Gastroesophageal sphincter (tissue), 4 donors: Measurements from ENCODE around the gene CAMK1D. TPM values are rescaled to one million over a fixed set of nuclear protein-coding genes. Genes with fewer than 3 reads are reported as not detected.

ENCODE experiments used
- ATAC-seq: fragments of 150-250 bp; one replicate; pipeline ENCODE4 v1.9.1; 2016; ENCODE audit warnings: mild to moderate bottlenecking, moderate library complexity
- H3K27ac ChIP-seq, 4 donors: fragments of 200-600 bp; sonication (generic) in 3 of 4; 1 replicate in 3 of 4; 2 replicates in 1 of 4; pipeline ENCODE4 v1.5.1; 2016 to 2019
- H3K27me3 ChIP-seq: fragments of 200-600 bp; sonication (generic); one replicate; pipeline ENCODE4 v1.5.1; 2019
- H3K36me3 ChIP-seq, 2 donors: fragments of 200-600 bp; sonication (generic); one replicate each; pipeline ENCODE4 v1.5.1; 2019; ENCODE audit warnings: control low read depth in 1 of 2
- H3K4me1 ChIP-seq, 3 donors: fragments of 200-600 bp; sonication (generic); 1 replicate in 2 of 3; 2 replicates in 1 of 3; pipeline ENCODE4 v1.5.1; 2016 to 2019; ENCODE audit warnings: control low read depth in 2 of 3
- H3K4me3 ChIP-seq, 2 donors: fragments of 200-600 bp; sonication (generic); one replicate each; pipeline ENCODE4 v1.5.1; 2019; ENCODE audit warnings: mild to moderate bottlenecking in 1 of 2, moderate library complexity in 1 of 2
- H3K9me3 ChIP-seq, 3 donors: fragments of 200-600 bp; sonication (generic); one replicate each; pipeline ENCODE4 v1.5.1; 2017 to 2019; ENCODE audit warnings: control low read depth in 2 of 3
- EP300 ChIP-seq: sonication (generic); formaldehyde crosslinking; IDR thresholded peaks from one replicate; pipeline ENCODE4 v1.6.1; 2017; ENCODE audit warnings: antibody characterized with exemption, mild to moderate bottlenecking
- POLR2A ChIP-seq, 2 donors: fragments of 450-650 bp; IDR thresholded peaks; one replicate each; pipeline ENCODE4 v1.6.1; 2017; ENCODE audit warnings: antibody characterized with exemption in 2 of 2, mild to moderate bottlenecking in 2 of 2, moderate library complexity in 1 of 2
- POLR2AphosphoS5 ChIP-seq: sonication (generic); formaldehyde crosslinking; IDR thresholded peaks from one replicate; pipeline ENCODE4 v1.6.1; 2017; ENCODE audit warnings: antibody characterized with exemption
- WGBS, 2 donors: methylation state at CpG; one replicate each; pipeline ENCODE4 v1.1.5; 2018; ENCODE audit warnings: low coverage in 1 of 2; 5-methylcytosine and 5-hydroxymethylcytosine counted together
- total RNA-seq, 4 donors: library from RNA; depleted of rRNA; stranded (reverse); fragments of >200 nt; gene quantifications; one replicate each; pipeline ENCODE4 v1.1.0, GENCODE V29; 2016
- TF ChIP-seq, protein P1 (sequence below), 4 experiments: fragments of 200-600 bp in 2 of 4; fragments of 450-650 bp in 2 of 4; sonication (generic) in 1 of 4; IDR thresholded peaks; one replicate each; pipeline ENCODE4 v1.5.1; 2017 to 2019; ENCODE audit warnings: antibody characterized with exemption in 4 of 4, mild to moderate bottlenecking in 2 of 4, moderate library complexity in 2 of 4

The CAMK1D gene
- total RNA-seq, 4 donors from 2014 or later: 11.6 to 18.3 (median 15.3) TPM

- Histone ChIP-seq H3K36me3 (no peaks in the 10 kb centered on the region), H3K27ac (peak overlapping the region in 3 of 4 donors; percentile 12 to 54 (median 45)), H3K4me3 (peak overlapping the region in 1 of 2 donors; percentile 3), H3K27me3 (no peaks in the 10 kb centered on the region), H3K9me3 (no peaks in the 10 kb centered on the region), H3K4me1 (peaks cover 0 to 52% (median 4%) of the 10 kb centered on the region in 3 donors)
- 62 to 79% methylated on average over 9 of the region's 9 CpGs for WGBS, 2 donors
- TF ChIP-seq POLR2A (IDR thresholded peaks at IDR 0.05) (no peak), POLR2AphosphoS5 (no peak), EP300 (no peak)
- TF ChIP-seq, protein P1, sequence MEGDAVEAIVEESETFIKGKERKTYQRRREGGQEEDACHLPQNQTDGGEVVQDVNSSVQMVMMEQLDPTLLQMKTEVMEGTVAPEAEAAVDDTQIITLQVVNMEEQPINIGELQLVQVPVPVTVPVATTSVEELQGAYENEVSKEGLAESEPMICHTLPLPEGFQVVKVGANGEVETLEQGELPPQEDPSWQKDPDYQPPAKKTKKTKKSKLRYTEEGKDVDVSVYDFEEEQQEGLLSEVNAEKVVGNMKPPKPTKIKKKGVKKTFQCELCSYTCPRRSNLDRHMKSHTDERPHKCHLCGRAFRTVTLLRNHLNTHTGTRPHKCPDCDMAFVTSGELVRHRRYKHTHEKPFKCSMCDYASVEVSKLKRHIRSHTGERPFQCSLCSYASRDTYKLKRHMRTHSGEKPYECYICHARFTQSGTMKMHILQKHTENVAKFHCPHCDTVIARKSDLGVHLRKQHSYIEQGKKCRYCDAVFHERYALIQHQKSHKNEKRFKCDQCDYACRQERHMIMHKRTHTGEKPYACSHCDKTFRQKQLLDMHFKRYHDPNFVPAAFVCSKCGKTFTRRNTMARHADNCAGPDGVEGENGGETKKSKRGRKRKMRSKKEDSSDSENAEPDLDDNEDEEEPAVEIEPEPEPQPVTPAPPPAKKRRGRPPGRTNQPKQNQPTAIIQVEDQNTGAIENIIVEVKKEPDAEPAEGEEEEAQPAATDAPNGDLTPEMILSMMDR (IDR thresholded peaks at IDR 0.05): no peak
- peak; percentile 81 for ATAC-seq
These were observed 381.6 kb downstream of the CAMK1D start for GRCh38 chr10:12730809-12731519.

DNA sequence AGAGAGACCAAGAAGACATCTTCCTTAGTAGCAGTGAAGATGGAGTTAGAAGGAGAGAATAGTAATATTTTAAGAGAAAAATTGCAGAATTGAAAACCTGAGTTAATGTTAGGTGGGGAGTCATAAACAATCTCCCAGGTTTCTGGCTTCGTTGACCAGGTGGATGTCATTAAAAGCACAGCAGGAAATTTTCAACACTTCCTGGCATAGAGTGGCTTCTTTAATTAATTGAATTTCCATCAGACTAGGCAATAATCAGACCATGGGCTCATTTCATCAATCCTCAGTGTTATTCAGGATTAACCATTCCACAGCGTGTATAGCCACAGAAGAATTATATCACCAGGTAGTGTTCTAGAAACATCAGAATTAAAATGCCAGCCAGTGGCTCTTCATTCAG, 383.9 kb downstream of the CAMK1D start:
- H3K4me3 ChIP-seq: no peak overlapping the region
- ATAC-seq: no peak
- H3K36me3 ChIP-seq: no peaks in the 10 kb centered on the region
- no peaks in the 10 kb centered on the region for H3K9me3 ChIP-seq
- H3K27me3 ChIP-seq: no peaks in the 10 kb centered on the region
- peaks cover 0 to 37% (median 0%) of the 10 kb centered on the region in 3 donors for H3K4me1 ChIP-seq
- TF ChIP-seq, protein P1 (IDR thresholded peaks at IDR 0.05): no peak
- no peak overlapping the region for H3K27ac ChIP-seq
- WGBS, 2 donors: 80 to 81% methylated on average over 1 to 2 of the region's 2 CpGs

DNA sequence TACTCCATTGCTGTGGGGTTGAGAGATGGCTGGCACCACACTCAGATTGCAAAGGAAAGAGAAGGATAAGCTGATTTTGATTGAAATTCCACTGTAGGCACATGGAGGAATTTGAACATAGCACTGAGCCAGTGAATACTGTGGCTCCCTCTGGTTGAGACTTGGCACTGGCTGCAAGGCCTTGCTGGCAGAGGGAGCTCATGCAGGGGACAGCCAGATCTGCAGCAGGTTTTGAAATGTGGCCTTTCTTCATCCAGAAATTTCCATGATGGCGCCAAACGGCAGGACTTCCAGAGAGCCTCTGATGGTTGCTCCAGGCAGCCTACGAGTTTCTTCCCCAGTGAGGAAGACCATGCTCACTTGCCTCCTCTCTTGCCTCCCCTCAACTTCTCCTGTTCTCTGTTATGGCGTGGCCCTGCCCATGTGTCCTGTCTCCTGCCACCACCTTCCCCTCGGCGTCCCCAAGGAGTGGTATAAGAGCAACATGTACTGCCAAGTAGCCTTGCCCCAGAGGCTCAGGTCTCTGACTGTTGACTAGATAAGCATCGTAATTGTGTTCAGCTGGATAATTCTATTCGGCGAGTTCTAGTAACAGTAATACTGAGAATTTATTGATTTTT, 386.6 kb downstream of the CAMK1D start:
- TF ChIP-seq POLR2AphosphoS5: no peak
- TF ChIP-seq, protein P1 (IDR thresholded peaks at IDR 0.05): peak in 1 of 4 experiments; percentile 8
- no peak for ATAC-seq
- H3K27me3 ChIP-seq: no peaks in the 10 kb centered on the region
- WGBS, 2 donors: 65 to 68% methylated on average over 4 to 5 of the region's 9 CpGs
- no peak overlapping the region for H3K4me3 ChIP-seq
- H3K36me3 ChIP-seq: no peaks in the 10 kb centered on the region
- H3K27ac ChIP-seq: peak overlapping the region in 1 of 4 donors; percentile 12
- peaks cover 0 to 27% (median 0%) of the 10 kb centered on the region in 3 donors for H3K4me1 ChIP-seq
- H3K9me3 ChIP-seq: no peaks in the 10 kb centered on the region

GRCh38 chr10:12740813-12741212, 391.5 kb downstream of the CAMK1D start:
- H3K27me3 ChIP-seq: no peaks in the 10 kb centered on the region
- TF ChIP-seq POLR2A (IDR thresholded peaks at IDR 0.05) (no peak), EP300 (no peak), POLR2AphosphoS5 (no peak)
- H3K9me3 ChIP-seq: no peaks in the 10 kb centered on the region
- no peak overlapping the region for H3K4me3 ChIP-seq
- ATAC-seq: no peak
- 48 to 66% methylated on average over 3 of the region's 3 CpGs for WGBS, 2 donors
- peak overlapping the region; percentile 51 to 79 (median 74) for H3K27ac ChIP-seq
- H3K4me1 ChIP-seq: peaks cover 0 to 31% (median 8%) of the 10 kb centered on the region in 3 donors
- H3K36me3 ChIP-seq: no peaks in the 10 kb centered on the region

- Histone ChIP-seq H3K27me3 (no peaks in the 10 kb centered on the region), H3K9me3 (no peaks in the 10 kb centered on the region), H3K4me3 (no peak overlapping the region), H3K4me1 (peaks cover 0 to 28% (median 8%) of the 10 kb centered on the region in 3 donors), H3K27ac (peak overlapping the region; percentile 51 to 79 (median 74)), H3K36me3 (no peaks in the 10 kb centered on the region)
- ATAC-seq: peak; percentile 82
- 11 to 28% methylated on average over 3 to 7 of the region's 8 CpGs for WGBS, 2 donors
- no peak for TF ChIP-seq POLR2A (IDR thresholded peaks at IDR 0.05)
- TF ChIP-seq, protein P1 (IDR thresholded peaks at IDR 0.05): no peak
- no peak for TF ChIP-seq EP300
- no peak for TF ChIP-seq POLR2AphosphoS5
These were observed 392.0 kb downstream of the CAMK1D start for GRCh38 chr10:12741360-12741804.
